ENCODE results near the gene RAB27B.

RAB27B gene

GRCh38 chr18:54801374-54801773 is 26.9 kb upstream of the RAB27B start:
- no peak overlapping the region for H3K4me2 ChIP-seq (ENCODE audit: low read length)
- H3K27ac ChIP-seq (ENCODE audit: low read depth, low read length, poor library complexity, severe bottlenecking): no peak overlapping the region
- H3K4me1 ChIP-seq (ENCODE audit: insufficient read depth, low read length, severe bottlenecking): no peaks in the 10 kb centered on the region
- H3K9ac ChIP-seq (ENCODE audit: low read length): no peak overlapping the region
- H3K9me2 ChIP-seq (ENCODE audit: low read depth, low read length): no peaks in the 10 kb centered on the region
- H3K4me3 ChIP-seq (ENCODE audit: low read depth, low read length, poor library complexity, severe bottlenecking): no peak overlapping the region
- H3K27me3 ChIP-seq (ENCODE audit: insufficient read depth, low read length): no peaks in the 10 kb centered on the region
- no peak overlapping the region for H2AFZ ChIP-seq (ENCODE audit: low read length)
- no peaks in the 10 kb centered on the region for H3K9me3 ChIP-seq (ENCODE audit: low read length)
- TF ChIP-seq CTCF (IDR thresholded peaks at IDR 0.05; ENCODE audit: low read length) (no peak), EZH2 (IDR thresholded peaks at IDR 0.05; ENCODE audit: borderline replicate concordance, low read length) (no peak)
- H3F3A ChIP-seq (ENCODE audit: insufficient read depth, low read length): no peaks in the 10 kb centered on the region
- no peaks in the 10 kb centered on the region for H3K79me2 ChIP-seq (ENCODE audit: insufficient read depth, low read length)
- H3K36me3 ChIP-seq (ENCODE audit: insufficient read depth, low read length): no peaks in the 10 kb centered on the region
- no peaks in the 10 kb centered on the region for H4K20me1 ChIP-seq (ENCODE audit: insufficient read depth, low read length)

GRCh38 chr18:54802178-54802577 is 26.1 kb upstream of the RAB27B start:
- Histone ChIP-seq H3K79me2 (ENCODE audit: insufficient read depth, low read length) (no peaks in the 10 kb centered on the region), H3K4me3 (ENCODE audit: low read depth, low read length, poor library complexity, severe bottlenecking) (no peak overlapping the region), H3K27me3 (ENCODE audit: insufficient read depth, low read length) (no peaks in the 10 kb centered on the region), H3K27ac (ENCODE audit: low read depth, low read length, poor library complexity, severe bottlenecking) (no peak overlapping the region), H3K9me3 (ENCODE audit: low read length) (no peaks in the 10 kb centered on the region), H3F3A (ENCODE audit: insufficient read depth, low read length) (no peaks in the 10 kb centered on the region), H3K9me2 (ENCODE audit: low read depth, low read length) (no peaks in the 10 kb centered on the region), H3K36me3 (ENCODE audit: insufficient read depth, low read length) (no peaks in the 10 kb centered on the region), H2AFZ (ENCODE audit: low read length) (no peak overlapping the region), H3K4me1 (ENCODE audit: insufficient read depth, low read length, severe bottlenecking) (no peaks in the 10 kb centered on the region), H3K4me2 (ENCODE audit: low read length) (no peak overlapping the region), H3K9ac (ENCODE audit: low read length) (no peak overlapping the region), H4K20me1 (ENCODE audit: insufficient read depth, low read length) (no peaks in the 10 kb centered on the region)
- TF ChIP-seq EZH2 (IDR thresholded peaks at IDR 0.05; ENCODE audit: borderline replicate concordance, low read length) (no peak), CTCF (IDR thresholded peaks at IDR 0.05; ENCODE audit: low read length) (no peak)

GRCh38 chr18:54802686-54803395 is 25.4 kb upstream of the RAB27B start:
- no peaks in the 10 kb centered on the region for H4K20me1 ChIP-seq (ENCODE audit: insufficient read depth, low read length)

More at GRCh38 chr18:54802686-54803395, 25.4 kb upstream of the RAB27B start:
- Histone ChIP-seq H3K4me1 (ENCODE audit: insufficient read depth, low read length, severe bottlenecking) (no peaks in the 10 kb centered on the region), H3K27ac (ENCODE audit: low read depth, low read length, poor library complexity, severe bottlenecking) (no peak overlapping the region), H3K9me2 (ENCODE audit: low read depth, low read length) (no peaks in the 10 kb centered on the region), H3K9ac (ENCODE audit: low read length) (no peak overlapping the region), H3K4me3 (ENCODE audit: low read depth, low read length, poor library complexity, severe bottlenecking) (no peak overlapping the region), H3K9me3 (ENCODE audit: low read length) (no peaks in the 10 kb centered on the region), H3K4me2 (ENCODE audit: low read length) (no peak overlapping the region), H3F3A (ENCODE audit: insufficient read depth, low read length) (no peaks in the 10 kb centered on the region), H2AFZ (ENCODE audit: low read length) (no peak overlapping the region), H3K27me3 (ENCODE audit: insufficient read depth, low read length) (no peaks in the 10 kb centered on the region), H3K79me2 (ENCODE audit: insufficient read depth, low read length) (no peaks in the 10 kb centered on the region), H3K36me3 (ENCODE audit: insufficient read depth, low read length) (no peaks in the 10 kb centered on the region)
- no peak for TF ChIP-seq CTCF (IDR thresholded peaks at IDR 0.05; ENCODE audit: low read length)
- no peak for TF ChIP-seq EZH2 (IDR thresholded peaks at IDR 0.05; ENCODE audit: borderline replicate concordance, low read length)
